H9 (cell line): ENCODE results near the gene NKAIN2. TPM values are rescaled to one million over a fixed set of nuclear protein-coding genes. Genes with fewer than 3 reads are reported as not detected.

Experiments
- DNase-seq: peaks from one replicate; pipeline ENCODE4 v3.0.0-alpha.2; 2017
- H2AFZ ChIP-seq: one replicate; pipeline ENCODE4 v1.6.1; 2013; ENCODE audit warnings: mild to moderate bottlenecking, low read length, control low read depth, moderate library complexity
- H2AK5ac ChIP-seq: 2 replicates; pipeline ENCODE4 v1.6.1; 2013; ENCODE audit warnings: low read length, control low read depth, mixed read lengths; ENCODE audit not compliant: insufficient read length
- H2BK120ac ChIP-seq: one replicate; pipeline ENCODE4 v1.6.1; 2013; ENCODE audit warnings: low read depth, mild to moderate bottlenecking, low read length, control low read depth, inconsistent platforms; ENCODE audit not compliant: poor library complexity, severe bottlenecking
- H2BK12ac ChIP-seq: 2 replicates; pipeline ENCODE4 v1.6.1; 2013; ENCODE audit warnings: low read length, control low read depth, mixed read lengths, low read depth; ENCODE audit not compliant: insufficient read length
- H2BK15ac ChIP-seq: 2 replicates; pipeline ENCODE4 v1.6.1; 2013; ENCODE audit warnings: low read depth, low read length, control low read depth
- H2BK20ac ChIP-seq: one replicate; pipeline ENCODE4 v1.6.1; 2013; ENCODE audit warnings: low read depth, mild to moderate bottlenecking, low read length, control low read depth, inconsistent platforms; ENCODE audit not compliant: poor library complexity, severe bottlenecking
- H2BK5ac ChIP-seq: 2 replicates; pipeline ENCODE4 v1.6.1; 2013; ENCODE audit warnings: low read length, control low read depth, mixed read lengths; ENCODE audit not compliant: insufficient read length
- H3K14ac ChIP-seq: 2 replicates; pipeline ENCODE4 v1.6.1; 2013; ENCODE audit warnings: low read length, control low read depth; ENCODE audit not compliant: insufficient read depth
- H3K18ac ChIP-seq: 2 replicates; pipeline ENCODE4 v1.6.1; 2013; ENCODE audit warnings: low read depth, mild to moderate bottlenecking, mixed read lengths, low read length, control low read depth; ENCODE audit not compliant: insufficient read length
- H3K23ac ChIP-seq: 2 replicates; pipeline ENCODE4 v1.6.1; 2013; ENCODE audit warnings: low read length, control low read depth, mixed read lengths, low read depth; ENCODE audit not compliant: insufficient read length
- H3K23me2 ChIP-seq: 2 replicates; pipeline ENCODE4 v1.6.1; 2013; ENCODE audit warnings: low read depth, mild to moderate bottlenecking, mixed read lengths, low read length, control low read depth; ENCODE audit not compliant: insufficient read length, poor library complexity, severe bottlenecking
- H3K27ac ChIP-seq: 2 replicates; pipeline ENCODE4 v1.5.1; 2013; ENCODE audit warnings: low read length, control low read depth, mixed read lengths, low read depth; ENCODE audit not compliant: insufficient read length
- H3K27me3 ChIP-seq: 2 replicates; pipeline ENCODE4 v1.6.1; 2013; ENCODE audit warnings: low read length, control low read depth, inconsistent platforms; ENCODE audit not compliant: insufficient read depth
- H3K4ac ChIP-seq: 2 replicates; pipeline ENCODE4 v1.6.1; 2013; ENCODE audit warnings: low read depth, mild to moderate bottlenecking, control low read depth, inconsistent platforms, low read length, moderate library complexity
- H3K4me1 ChIP-seq: 2 replicates; pipeline ENCODE4 v1.6.1; 2013; ENCODE audit warnings: low read length, control low read depth, inconsistent platforms; ENCODE audit not compliant: insufficient read depth
- H3K4me2 ChIP-seq: 2 replicates; pipeline ENCODE4 v1.6.1; 2013; ENCODE audit warnings: low read length, control low read depth, mixed read lengths; ENCODE audit not compliant: insufficient read length, insufficient read depth
- H3K56ac ChIP-seq: 2 replicates; pipeline ENCODE4 v1.6.1; 2013; ENCODE audit warnings: low read depth, mild to moderate bottlenecking, mixed read lengths, low read length, control low read depth; ENCODE audit not compliant: insufficient read length
- H3K79me1 ChIP-seq: 2 replicates; pipeline ENCODE4 v1.6.1; 2013; ENCODE audit warnings: low read depth, mild to moderate bottlenecking, moderate library complexity, low read length, control low read depth, inconsistent platforms; ENCODE audit not compliant: insufficient read depth, poor library complexity, severe bottlenecking
- H3K79me2 ChIP-seq: 2 replicates; pipeline ENCODE4 v1.6.1; 2013; ENCODE audit warnings: low read length, control low read depth, inconsistent platforms; ENCODE audit not compliant: insufficient read depth
- H3K9ac ChIP-seq: 2 replicates; pipeline ENCODE4 v1.6.1; 2013; ENCODE audit warnings: low read length, control low read depth, mixed read lengths; ENCODE audit not compliant: insufficient read length; ENCODE audit errors: extremely low read depth
- H3K9me3 ChIP-seq: one replicate; pipeline ENCODE4 v1.6.1; 2013; ENCODE audit warnings: low read depth, low read length, inconsistent platforms; ENCODE audit not compliant: control insufficient read depth
- H3T11ph ChIP-seq: one replicate; pipeline ENCODE4 v1.6.1; 2013; ENCODE audit warnings: mild to moderate bottlenecking, low read length, control low read depth, inconsistent platforms
- H4K20me1 ChIP-seq: one replicate; pipeline ENCODE4 v1.6.1; 2013; ENCODE audit not compliant: control insufficient read depth, insufficient read length, insufficient read depth
- H4K5ac ChIP-seq: 2 replicates; pipeline ENCODE4 v1.6.1; 2013; ENCODE audit warnings: low read depth, mild to moderate bottlenecking, mixed read lengths, low read length, control low read depth; ENCODE audit not compliant: insufficient read length
- H4K8ac ChIP-seq: replicated peaks from 2 replicates; pipeline ENCODE4 v1.6.1; 2013; ENCODE audit warnings: low read length, control low read depth, mixed read lengths, low read depth; ENCODE audit not compliant: insufficient read length
- H4K91ac ChIP-seq: 2 replicates; pipeline ENCODE4 v1.6.1; 2013; ENCODE audit warnings: low read depth, mild to moderate bottlenecking, moderate library complexity, mixed read lengths, low read length, control low read depth; ENCODE audit not compliant: insufficient read length
- H3K27ac Mint-ChIP-seq, 3 experiments: 2 replicates in 2 of 3; 3 replicates in 1 of 3; pipeline ENCODE4 v1.8.0; 2020 to 2021; ENCODE audit warnings: mixed read lengths in 3 of 3, mild to moderate bottlenecking in 1 of 3, moderate library complexity in 1 of 3
- H3K27me3 Mint-ChIP-seq: 2 replicates; pipeline ENCODE4 v1.8.0; 2021; ENCODE audit warnings: low read depth, mild to moderate bottlenecking, moderate library complexity, mixed read lengths
- H3K36me3 Mint-ChIP-seq, 3 experiments: 2 replicates in 2 of 3; 3 replicates in 1 of 3; pipeline ENCODE4 v1.8.0; 2020 to 2021; ENCODE audit warnings: low read depth in 3 of 3, mixed read lengths in 3 of 3; ENCODE audit not compliant: insufficient read depth in 1 of 3
- H3K4me1 Mint-ChIP-seq, 2 experiments: 2 replicates each; pipeline ENCODE4 v1.8.0; 2020; ENCODE audit warnings: mixed read lengths in 2 of 2
- H3K4me3 Mint-ChIP-seq, 2 experiments: 2 replicates in 1 of 2; 3 replicates in 1 of 2; pipeline ENCODE4 v1.8.0; 2020 to 2021; ENCODE audit warnings: mild to moderate bottlenecking in 2 of 2, mixed read lengths in 2 of 2, moderate library complexity in 1 of 2
- H3K9me3 Mint-ChIP-seq, 2 experiments: 2 replicates in 1 of 2; 3 replicates in 1 of 2; pipeline ENCODE4 v1.8.0; 2020; ENCODE audit warnings: mild to moderate bottlenecking in 2 of 2, mixed read lengths in 2 of 2, moderate library complexity in 1 of 2
- WGBS: extraction: QIAGEN DNeasy Blood & Tissue Kit; methylation state at CpG from one replicate; pipeline ENCODE4 v1.1.7; 2013; ENCODE audit warnings: missing lambda C conversion rate, low lambda C conversion rate, mixed read lengths; ENCODE audit not compliant: insufficient read length; ENCODE audit errors: extremely low coverage; 5-methylcytosine and 5-hydroxymethylcytosine counted together
- total RNA-seq: library from RNA; stranded (reverse); gene quantifications from 2 replicates; pipeline ENCODE4 v1.2.1, GENCODE V29; 2021
- TF ChIP-seq, protein P1 (sequence below): fragments of 200-600 bp; sonication (generic); conservative IDR thresholded peaks from 3 replicates; pipeline ENCODE4 v1.8.0; 2021; ENCODE audit warnings: antibody characterized with exemption, mild to moderate bottlenecking

Gene NKAIN2
- total RNA-seq, 1 experiment from 2014 or later: 0.17 TPM

DNA sequence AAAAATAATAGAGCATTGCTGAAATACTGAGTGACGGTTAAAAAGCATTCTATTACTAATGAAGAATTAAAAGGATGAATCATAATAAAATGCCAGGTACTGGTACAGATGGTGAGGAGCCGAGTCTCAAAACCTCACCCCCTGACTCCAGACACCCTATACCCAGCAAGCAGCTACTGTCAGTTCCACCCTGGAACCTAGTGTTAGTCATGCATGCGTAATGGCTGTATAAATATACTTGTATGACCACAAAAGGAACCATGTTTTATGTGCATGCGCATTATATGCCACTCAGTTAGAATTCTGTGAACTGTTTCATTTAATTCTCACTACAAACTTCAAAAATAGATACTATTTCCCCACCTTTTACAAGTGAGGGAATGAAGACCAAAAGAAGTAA lies 589.9 kb downstream of the NKAIN2 start:
- no peak overlapping the region for H4K5ac ChIP-seq
- H2BK5ac ChIP-seq: no peak overlapping the region
- no peaks in the 10 kb centered on the region for H3K27me3 ChIP-seq
- no peak overlapping the region for H3K56ac ChIP-seq
- no peak overlapping the region for H3K27ac ChIP-seq
- H3T11ph ChIP-seq: no peak overlapping the region
- no peak overlapping the region for H3K23ac ChIP-seq
- H4K8ac ChIP-seq: no peak overlapping the region
- H2AK5ac ChIP-seq: no peak overlapping the region
- no peak overlapping the region for H2BK120ac ChIP-seq
- H3K4me3 Mint-ChIP-seq: no peak overlapping the region
- no peak overlapping the region for H3K18ac ChIP-seq
- no peak for DNase-seq
- no peak overlapping the region for H4K91ac ChIP-seq
- H2BK12ac ChIP-seq: no peak overlapping the region
- no peaks in the 10 kb centered on the region for H3K4me1 ChIP-seq
- H3K27ac Mint-ChIP-seq: no peak overlapping the region
- H2AFZ ChIP-seq: no peak overlapping the region
- peaks cover 10 to 12% of the 10 kb centered on the region in 2 experiments for H3K4me1 Mint-ChIP-seq
- no peaks in the 10 kb centered on the region for H3K9me3 Mint-ChIP-seq
- H3K23me2 ChIP-seq: no peaks in the 10 kb centered on the region
- no peak overlapping the region for H3K4ac ChIP-seq
- no peaks in the 10 kb centered on the region for H3K9me3 ChIP-seq
- H2BK20ac ChIP-seq: no peak overlapping the region
- no peaks in the 10 kb centered on the region for H3K79me1 ChIP-seq
- H2BK15ac ChIP-seq: no peak overlapping the region
- no peaks in the 10 kb centered on the region for H4K20me1 ChIP-seq
- H3K4me2 ChIP-seq: no peak overlapping the region
- H3K27me3 Mint-ChIP-seq: no peaks in the 10 kb centered on the region
- no peak overlapping the region for H3K14ac ChIP-seq
- TF ChIP-seq, protein P1, sequence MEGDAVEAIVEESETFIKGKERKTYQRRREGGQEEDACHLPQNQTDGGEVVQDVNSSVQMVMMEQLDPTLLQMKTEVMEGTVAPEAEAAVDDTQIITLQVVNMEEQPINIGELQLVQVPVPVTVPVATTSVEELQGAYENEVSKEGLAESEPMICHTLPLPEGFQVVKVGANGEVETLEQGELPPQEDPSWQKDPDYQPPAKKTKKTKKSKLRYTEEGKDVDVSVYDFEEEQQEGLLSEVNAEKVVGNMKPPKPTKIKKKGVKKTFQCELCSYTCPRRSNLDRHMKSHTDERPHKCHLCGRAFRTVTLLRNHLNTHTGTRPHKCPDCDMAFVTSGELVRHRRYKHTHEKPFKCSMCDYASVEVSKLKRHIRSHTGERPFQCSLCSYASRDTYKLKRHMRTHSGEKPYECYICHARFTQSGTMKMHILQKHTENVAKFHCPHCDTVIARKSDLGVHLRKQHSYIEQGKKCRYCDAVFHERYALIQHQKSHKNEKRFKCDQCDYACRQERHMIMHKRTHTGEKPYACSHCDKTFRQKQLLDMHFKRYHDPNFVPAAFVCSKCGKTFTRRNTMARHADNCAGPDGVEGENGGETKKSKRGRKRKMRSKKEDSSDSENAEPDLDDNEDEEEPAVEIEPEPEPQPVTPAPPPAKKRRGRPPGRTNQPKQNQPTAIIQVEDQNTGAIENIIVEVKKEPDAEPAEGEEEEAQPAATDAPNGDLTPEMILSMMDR: no peak
- H3K36me3 Mint-ChIP-seq: no peaks in the 10 kb centered on the region
- H3K9ac ChIP-seq: no peak overlapping the region
- no peaks in the 10 kb centered on the region for H3K79me2 ChIP-seq
- WGBS: no CpG with 5 or more reads among the region's 4 CpGs
